ENCODE data around the gene CYB5R3.

DNA sequence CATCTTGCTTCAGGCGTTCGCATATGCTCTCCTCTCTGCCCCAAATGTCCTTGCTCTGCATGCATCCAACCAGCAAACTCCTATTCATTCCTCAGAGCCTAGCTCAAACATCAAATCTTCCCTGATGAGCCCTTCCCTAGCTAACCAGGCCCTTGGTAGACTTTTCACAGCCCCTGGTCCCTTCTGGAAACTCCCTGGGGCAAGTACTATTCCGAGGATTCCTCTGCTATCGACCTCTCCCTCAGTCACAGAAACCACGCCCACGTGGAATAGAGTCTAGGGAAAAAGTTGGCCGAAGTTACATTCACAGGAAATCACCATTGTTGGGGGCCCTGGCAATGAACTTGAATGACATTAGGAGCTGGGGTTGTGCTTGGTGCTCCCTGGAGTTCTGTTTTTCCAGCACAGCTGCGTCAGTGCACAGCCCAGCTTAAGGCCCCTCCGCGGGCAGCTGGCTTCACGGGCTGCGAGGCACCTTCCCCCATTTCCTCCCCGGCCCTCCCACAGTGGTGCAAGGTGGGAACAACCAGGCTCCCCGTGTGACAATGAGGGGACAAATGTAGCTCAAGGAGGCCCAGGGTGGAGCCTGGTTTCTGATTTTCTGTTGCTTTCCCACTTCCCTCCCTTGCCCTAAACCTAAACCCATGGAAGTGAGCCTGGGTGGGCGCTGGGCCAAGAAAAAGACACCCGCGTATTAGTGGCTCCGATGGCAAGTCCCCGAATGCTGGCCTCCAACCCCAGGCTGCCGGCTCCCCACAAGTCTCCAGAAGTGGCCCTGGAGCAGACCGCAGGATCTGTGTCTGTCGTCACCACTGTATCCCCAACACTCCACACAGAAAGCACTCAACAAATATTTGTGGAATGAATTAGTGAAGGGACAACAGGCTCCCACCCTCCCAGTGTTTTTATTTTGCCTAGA lies 4.5 kb downstream of the CYB5R3 start:
- TF ChIP-seq USF2 (IDR thresholded peaks at IDR 0.05; ENCODE audit: borderline replicate concordance, low read depth, low read length) = no peak
- no peak for TF ChIP-seq CTCF (IDR thresholded peaks at IDR 0.05)
- TF ChIP-seq ELF1 (IDR thresholded peaks at IDR 0.05) = no peak
- no peak for TF ChIP-seq USF1 (IDR thresholded peaks at IDR 0.05; ENCODE audit: borderline replicate concordance, low read depth)

Data from SK-N-SH (cell line).